Measurements from ENCODE around the gene COL4A1.
"Not testable (repeated sequence)": the region's sequence is repeated elsewhere in the genome, so short reads cannot be mapped to it uniquely, and the experiment has no call there.

The COL4A1 gene

GRCh38 chr13:110316196-110316595 is 9.2 kb upstream of the COL4A1 start:
- H3K27ac ChIP-seq (ENCODE audit: low read length): no peak overlapping the region
- H3F3A ChIP-seq (ENCODE audit: insufficient read depth, low read length): no peaks in the 10 kb centered on the region
- H3K9ac ChIP-seq (ENCODE audit: low read length): no peak overlapping the region
- H2AFZ ChIP-seq (ENCODE audit: low read length): no peak overlapping the region
- TF ChIP-seq EZH2 (optimal IDR thresholded peaks at IDR 0.05; ENCODE audit: low read depth, low read length): no peak
- H3K9me2 ChIP-seq (replicated peaks; ENCODE audit: insufficient read depth, low read length): no peaks in the 10 kb centered on the region
- no peaks in the 10 kb centered on the region for H3K36me3 ChIP-seq (replicated peaks; ENCODE audit: insufficient read depth, low read length)
- no peaks in the 10 kb centered on the region for H3K4me1 ChIP-seq (ENCODE audit: low read length)
- no peaks in the 10 kb centered on the region for H4K20me1 ChIP-seq (ENCODE audit: insufficient read depth, low read length)
- no peak overlapping the region for H3K4me3 ChIP-seq (ENCODE audit: low read length)
- H3K9me3 ChIP-seq (replicated peaks; ENCODE audit: insufficient read depth, low read length): no peaks in the 10 kb centered on the region
- DNase-seq: no peak
- no peak overlapping the region for H3K4me2 ChIP-seq (ENCODE audit: low read depth, low read length)
- no peaks in the 10 kb centered on the region for H3K79me2 ChIP-seq (ENCODE audit: low read length)
- H3K27me3 ChIP-seq (replicated peaks; ENCODE audit: insufficient read depth, low read length): no peaks in the 10 kb centered on the region

GRCh38 chr13:110314516-110315245 is 7.7 kb upstream of the COL4A1 start:
- H3K79me2 ChIP-seq (ENCODE audit: low read length): no peaks in the 10 kb centered on the region
- H3K4me2 ChIP-seq (ENCODE audit: low read depth, low read length): no peak overlapping the region
- H3K9me2 ChIP-seq (replicated peaks; ENCODE audit: insufficient read depth, low read length): no peaks in the 10 kb centered on the region

GRCh38 chr13:110313733-110314132 is 6.8 kb upstream of the COL4A1 start:
- H3K9ac ChIP-seq (ENCODE audit: low read length); H3K9me3 ChIP-seq (replicated peaks; ENCODE audit: insufficient read depth, low read length); H3K27me3 ChIP-seq (replicated peaks; ENCODE audit: insufficient read depth, low read length); H3K4me3 ChIP-seq (ENCODE audit: low read length); H3F3A ChIP-seq (ENCODE audit: insufficient read depth, low read length); H3K27ac ChIP-seq (ENCODE audit: low read length); H2AFZ ChIP-seq (ENCODE audit: low read length); DNase-seq; H3K36me3 ChIP-seq (replicated peaks; ENCODE audit: insufficient read depth, low read length); H3K4me2 ChIP-seq (ENCODE audit: low read depth, low read length); H3K9me2 ChIP-seq (replicated peaks; ENCODE audit: insufficient read depth, low read length); H3K79me2 ChIP-seq (ENCODE audit: low read length); H4K20me1 ChIP-seq (ENCODE audit: insufficient read depth, low read length); H3K4me1 ChIP-seq (ENCODE audit: low read length): not testable (repeated sequence)

More at GRCh38 chr13:110314516-110315245, 7.7 kb upstream of the COL4A1 start:
- Histone ChIP-seq H3F3A (ENCODE audit: insufficient read depth, low read length) (no peaks in the 10 kb centered on the region), H2AFZ (ENCODE audit: low read length) (no peak overlapping the region), H3K9ac (ENCODE audit: low read length) (no peak overlapping the region), H3K4me1 (ENCODE audit: low read length) (no peaks in the 10 kb centered on the region), H3K9me3 (replicated peaks; ENCODE audit: insufficient read depth, low read length) (no peaks in the 10 kb centered on the region), H3K36me3 (replicated peaks; ENCODE audit: insufficient read depth, low read length) (no peaks in the 10 kb centered on the region), H3K27me3 (replicated peaks; ENCODE audit: insufficient read depth, low read length) (no peaks in the 10 kb centered on the region), H3K4me3 (ENCODE audit: low read length) (no peak overlapping the region), H4K20me1 (ENCODE audit: insufficient read depth, low read length) (no peaks in the 10 kb centered on the region), H3K27ac (ENCODE audit: low read length) (no peak overlapping the region)
- DNase-seq: no peak
- TF ChIP-seq EZH2phosphoT487 (IDR thresholded peaks at IDR 0.05; ENCODE audit: low read length): no peak

- DNase-seq; H3F3A ChIP-seq (ENCODE audit: insufficient read depth, low read length); H3K4me2 ChIP-seq (ENCODE audit: low read depth, low read length); H3K79me2 ChIP-seq (ENCODE audit: low read length); H3K9me2 ChIP-seq (replicated peaks; ENCODE audit: insufficient read depth, low read length); H3K9ac ChIP-seq (ENCODE audit: low read length); H3K36me3 ChIP-seq (replicated peaks; ENCODE audit: insufficient read depth, low read length); H3K4me3 ChIP-seq (ENCODE audit: low read length); H3K9me3 ChIP-seq (replicated peaks; ENCODE audit: insufficient read depth, low read length); H3K27ac ChIP-seq (ENCODE audit: low read length); H3K4me1 ChIP-seq (ENCODE audit: low read length); H4K20me1 ChIP-seq (ENCODE audit: insufficient read depth, low read length); H3K27me3 ChIP-seq (replicated peaks; ENCODE audit: insufficient read depth, low read length); H2AFZ ChIP-seq (ENCODE audit: low read length): not testable (repeated sequence)
Observed at GRCh38 chr13:110313261-110313660, 6.3 kb upstream of the COL4A1 start.

- no peak for DNase-seq
- no peak for TF ChIP-seq EZH2 (optimal IDR thresholded peaks at IDR 0.05; ENCODE audit: low read depth, low read length)
- no peak overlapping the region for H3K27ac ChIP-seq (ENCODE audit: low read length)
- no peaks in the 10 kb centered on the region for H3K9me3 ChIP-seq (replicated peaks; ENCODE audit: insufficient read depth, low read length)
- H4K20me1 ChIP-seq (ENCODE audit: insufficient read depth, low read length): no peaks in the 10 kb centered on the region
- H3K27me3 ChIP-seq (replicated peaks; ENCODE audit: insufficient read depth, low read length): no peaks in the 10 kb centered on the region
- no peak overlapping the region for H3K4me3 ChIP-seq (ENCODE audit: low read length)
- no peaks in the 10 kb centered on the region for H3K79me2 ChIP-seq (ENCODE audit: low read length)
- no peak overlapping the region for H2AFZ ChIP-seq (ENCODE audit: low read length)
- no peaks in the 10 kb centered on the region for H3K9me2 ChIP-seq (replicated peaks; ENCODE audit: insufficient read depth, low read length)
- no peak overlapping the region for H3K4me2 ChIP-seq (ENCODE audit: low read depth, low read length)
- H3K9ac ChIP-seq (ENCODE audit: low read length): no peak overlapping the region
- no peaks in the 10 kb centered on the region for H3K36me3 ChIP-seq (replicated peaks; ENCODE audit: insufficient read depth, low read length)
- no peaks in the 10 kb centered on the region for H3K4me1 ChIP-seq (ENCODE audit: low read length)
- no peaks in the 10 kb centered on the region for H3F3A ChIP-seq (ENCODE audit: insufficient read depth, low read length)
Observed at GRCh38 chr13:110312339-110313031, 5.5 kb upstream of the COL4A1 start.

Data from MM.1S (cell line).